Endothelial cell (in vitro differentiated cells): Measurements from ENCODE around the gene SH3TC1. TPM values are rescaled to one million over a fixed set of nuclear protein-coding genes. Genes with fewer than 3 reads are reported as not detected.

Source experiments
- DNase-seq: peaks from one replicate; pipeline ENCODE4 v3.0.0; 2021; ENCODE audit warnings: low spot score
- H3K27ac Mint-ChIP-seq: one replicate; pipeline ENCODE4 v1.8.0; 2021; ENCODE audit warnings: mixed read lengths, inconsistent platforms; ENCODE audit not compliant: unreplicated experiment
- H3K27me3 Mint-ChIP-seq: one replicate; pipeline ENCODE4 v1.8.0; 2021; ENCODE audit warnings: mild to moderate bottlenecking, moderate library complexity, mixed read lengths, inconsistent platforms; ENCODE audit not compliant: unreplicated experiment
- H3K36me3 Mint-ChIP-seq: one replicate; pipeline ENCODE4 v1.8.0; 2021; ENCODE audit warnings: mild to moderate bottlenecking, low read depth, mixed read lengths, inconsistent platforms; ENCODE audit not compliant: unreplicated experiment
- H3K4me1 Mint-ChIP-seq: one replicate; pipeline ENCODE4 v1.8.0; 2021; ENCODE audit warnings: mild to moderate bottlenecking, mixed read lengths, inconsistent platforms; ENCODE audit not compliant: unreplicated experiment
- H3K4me3 Mint-ChIP-seq: one replicate; pipeline ENCODE4 v1.8.0; 2021; ENCODE audit warnings: mild to moderate bottlenecking, mixed read lengths, inconsistent platforms; ENCODE audit not compliant: unreplicated experiment
- H3K9me3 Mint-ChIP-seq: one replicate; pipeline ENCODE4 v1.8.0; 2021; ENCODE audit warnings: mixed read lengths, inconsistent platforms; ENCODE audit not compliant: unreplicated experiment
- total RNA-seq: library from RNA; stranded (reverse); fragmentation: NEBNext Ultra II Directional; extraction: Animal tissue kit (Norgen Biotek cat#: 25700); gene quantifications from one replicate; pipeline ENCODE4 v1.2.1, GENCODE V29; 2021; ENCODE audit not compliant: unreplicated experiment
- TF ChIP-seq, protein P1 (sequence below): fragments of 200-600 bp; sonication (generic); IDR thresholded peaks from one replicate; pipeline ENCODE4 v1.5.0; 2021; ENCODE audit warnings: antibody characterized with exemption; ENCODE audit not compliant: unreplicated experiment

Gene SH3TC1
- total RNA-seq, 1 donor from 2014 or later: 114 TPM

DNA sequence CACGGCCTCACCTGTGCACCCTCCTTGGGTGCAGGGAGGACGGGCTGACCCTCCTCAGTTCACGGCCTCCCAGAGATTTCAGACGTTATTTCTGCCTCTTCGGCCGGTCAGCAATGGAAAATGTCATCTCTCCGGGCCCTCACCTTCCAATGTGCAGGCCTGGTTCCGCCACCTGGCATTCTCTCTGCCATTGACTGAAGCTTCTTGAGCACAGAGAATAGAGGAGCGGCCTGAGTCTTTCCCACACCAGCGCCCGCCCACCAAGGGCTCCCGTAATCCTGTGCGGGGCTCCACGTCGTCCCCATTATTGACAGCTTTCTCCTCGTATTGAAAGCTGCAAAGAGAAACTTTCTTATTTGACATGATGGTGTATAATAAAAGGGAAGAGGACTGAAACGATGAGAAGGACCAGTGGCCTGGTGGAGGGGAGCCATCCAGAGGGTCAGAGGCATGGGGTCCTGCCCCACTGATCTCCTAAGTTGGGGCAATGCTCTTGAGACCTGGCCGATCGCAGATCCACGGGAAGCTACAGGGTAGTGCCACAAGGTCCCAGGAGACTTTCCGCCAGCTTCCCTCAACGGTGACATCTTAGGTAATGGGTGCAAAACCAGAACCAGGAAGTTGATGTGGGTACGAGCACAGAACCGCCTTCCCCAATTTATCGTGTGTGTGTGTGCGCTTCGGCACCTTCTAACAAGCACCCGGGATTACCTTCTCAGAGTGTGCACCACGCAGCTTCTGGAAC, 91.0 kb downstream of the SH3TC1 start:
- H3K27ac Mint-ChIP-seq: no peak overlapping the region
- no peaks in the 10 kb centered on the region for H3K9me3 Mint-ChIP-seq
- H3K36me3 Mint-ChIP-seq: no peaks in the 10 kb centered on the region
- DNase-seq: no peak
- TF ChIP-seq, protein P1, sequence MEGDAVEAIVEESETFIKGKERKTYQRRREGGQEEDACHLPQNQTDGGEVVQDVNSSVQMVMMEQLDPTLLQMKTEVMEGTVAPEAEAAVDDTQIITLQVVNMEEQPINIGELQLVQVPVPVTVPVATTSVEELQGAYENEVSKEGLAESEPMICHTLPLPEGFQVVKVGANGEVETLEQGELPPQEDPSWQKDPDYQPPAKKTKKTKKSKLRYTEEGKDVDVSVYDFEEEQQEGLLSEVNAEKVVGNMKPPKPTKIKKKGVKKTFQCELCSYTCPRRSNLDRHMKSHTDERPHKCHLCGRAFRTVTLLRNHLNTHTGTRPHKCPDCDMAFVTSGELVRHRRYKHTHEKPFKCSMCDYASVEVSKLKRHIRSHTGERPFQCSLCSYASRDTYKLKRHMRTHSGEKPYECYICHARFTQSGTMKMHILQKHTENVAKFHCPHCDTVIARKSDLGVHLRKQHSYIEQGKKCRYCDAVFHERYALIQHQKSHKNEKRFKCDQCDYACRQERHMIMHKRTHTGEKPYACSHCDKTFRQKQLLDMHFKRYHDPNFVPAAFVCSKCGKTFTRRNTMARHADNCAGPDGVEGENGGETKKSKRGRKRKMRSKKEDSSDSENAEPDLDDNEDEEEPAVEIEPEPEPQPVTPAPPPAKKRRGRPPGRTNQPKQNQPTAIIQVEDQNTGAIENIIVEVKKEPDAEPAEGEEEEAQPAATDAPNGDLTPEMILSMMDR: no peak
- H3K4me3 Mint-ChIP-seq: no peak overlapping the region
- no peaks in the 10 kb centered on the region for H3K4me1 Mint-ChIP-seq
- H3K27me3 Mint-ChIP-seq: peaks cover 7% of the 10 kb centered on the region

DNA sequence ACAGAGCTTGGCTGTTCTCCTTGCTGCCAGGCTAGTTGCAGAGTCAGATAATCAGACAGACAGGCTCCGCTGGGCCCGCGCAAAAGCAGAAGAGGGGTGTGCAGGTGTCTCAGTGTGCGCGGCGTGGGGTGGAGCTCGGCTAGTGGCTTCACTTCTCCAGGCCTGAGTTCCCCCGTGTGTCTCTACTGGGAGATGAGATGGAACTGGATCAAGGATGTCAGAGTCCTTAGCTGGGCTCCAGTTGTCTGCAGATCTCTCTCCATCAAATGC, 91.5 kb downstream of the SH3TC1 start:
- DNase-seq: no peak
- Mint-ChIP-seq H3K27ac (no peak overlapping the region), H3K9me3 (no peaks in the 10 kb centered on the region), H3K27me3 (peaks cover 7% of the 10 kb centered on the region), H3K4me1 (no peaks in the 10 kb centered on the region), H3K36me3 (no peaks in the 10 kb centered on the region), H3K4me3 (no peak overlapping the region)
- TF ChIP-seq, protein P1: no peak

Other genes with a start within 250 kb of the SH3TC1 start
- gene ABLIM2, start 40.5 kb upstream of the SH3TC1 start, total RNA-seq: 0.74 TPM
- 1.7 TPM for gene HTRA3, start 70.5 kb downstream of the SH3TC1 start, total RNA-seq
- gene ACOX3, start 241.4 kb downstream of the SH3TC1 start, total RNA-seq: 44.1 TPM
- 38.5 TPM for gene TRMT44, start 241.5 kb downstream of the SH3TC1 start, total RNA-seq